Erythroblast (primary cell): ENCODE data around the gene NEURL2.

Experiments
- GATA1 ChIP-seq: IDR thresholded peaks from 2 replicates; pipeline ENCODE4 v1.6.1; 2011; ENCODE audit warnings: low read depth, mild to moderate bottlenecking, control low read depth, low read length, moderate library complexity
- POLR2A ChIP-seq: IDR thresholded peaks from 2 replicates; pipeline ENCODE4 v1.6.1; 2011; ENCODE audit warnings: mild to moderate bottlenecking, low read length

DNA sequence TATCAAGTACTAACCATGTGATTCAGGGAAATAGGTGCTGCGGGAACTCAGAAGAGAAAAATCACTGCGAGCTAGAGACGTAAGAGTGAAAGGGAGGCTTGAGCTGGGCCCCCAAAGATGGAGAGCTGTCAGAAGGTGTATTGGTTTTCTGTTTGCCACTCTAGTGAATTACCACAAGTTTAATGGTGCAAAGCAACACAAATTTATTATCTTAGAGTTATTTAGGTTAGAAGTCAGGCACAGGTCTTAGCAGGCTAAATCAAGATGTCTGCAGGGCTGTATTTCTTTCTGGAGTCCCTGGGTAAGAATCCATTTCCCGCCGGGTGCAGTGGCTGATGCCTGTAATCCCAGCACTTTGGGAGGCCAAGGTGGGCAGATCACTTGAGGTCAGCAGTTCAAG, 31.1 kb downstream of the NEURL2 start:
- TF ChIP-seq POLR2A = no peak
- TF ChIP-seq GATA1 = no peak
